Measurements from ENCODE around the gene GRIA1.

The GRIA1 gene

GRCh38 chr5:153476767-153477166, 13.7 kb upstream of the GRIA1 start:
- Histone ChIP-seq H3K4me1 (ENCODE audit: insufficient read depth, low read length) (no peaks in the 10 kb centered on the region), H2AFZ (ENCODE audit: low read depth, low read length) (no peak overlapping the region), H3K9me3 (ENCODE audit: low read length) (no peaks in the 10 kb centered on the region), H3K4me3 (ENCODE audit: low read length) (no peak overlapping the region), H3K27me3 (ENCODE audit: insufficient read depth, low read length) (no peaks in the 10 kb centered on the region), H3K36me3 (ENCODE audit: insufficient read depth, low read length) (no peaks in the 10 kb centered on the region)

- Histone ChIP-seq H3K9me3 (ENCODE audit: low read length) (no peaks in the 10 kb centered on the region), H3K4me1 (ENCODE audit: insufficient read depth, low read length) (no peaks in the 10 kb centered on the region), H3K4me3 (ENCODE audit: low read length) (no peak overlapping the region), H3K27me3 (ENCODE audit: insufficient read depth, low read length) (no peaks in the 10 kb centered on the region), H2AFZ (ENCODE audit: low read depth, low read length) (no peak overlapping the region), H3K36me3 (ENCODE audit: insufficient read depth, low read length) (no peaks in the 10 kb centered on the region)
These were observed 10.1 kb upstream of the GRIA1 start for GRCh38 chr5:153480401-153480800.

- H3K27me3 ChIP-seq (ENCODE audit: insufficient read depth, low read length): no peaks in the 10 kb centered on the region
- H3K4me1 ChIP-seq (ENCODE audit: insufficient read depth, low read length): no peaks in the 10 kb centered on the region
- H3K36me3 ChIP-seq (ENCODE audit: insufficient read depth, low read length): no peaks in the 10 kb centered on the region
- H2AFZ ChIP-seq (ENCODE audit: low read depth, low read length): no peak overlapping the region
- H3K4me3 ChIP-seq (ENCODE audit: low read length): no peak overlapping the region
- H3K9me3 ChIP-seq (ENCODE audit: low read length): no peaks in the 10 kb centered on the region
These were observed 7.0 kb upstream of the GRIA1 start for GRCh38 chr5:153483482-153483881.

- Histone ChIP-seq H2AFZ (ENCODE audit: low read depth, low read length) (no peak overlapping the region), H3K36me3 (ENCODE audit: insufficient read depth, low read length) (no peaks in the 10 kb centered on the region), H3K9me3 (ENCODE audit: low read length) (no peaks in the 10 kb centered on the region), H3K27me3 (ENCODE audit: insufficient read depth, low read length) (no peaks in the 10 kb centered on the region), H3K4me1 (ENCODE audit: insufficient read depth, low read length) (peaks cover 12% of the 10 kb centered on the region), H3K4me3 (ENCODE audit: low read length) (no peak overlapping the region)
These were observed 4.8 kb upstream of the GRIA1 start for GRCh38 chr5:153485641-153486040.

- peaks cover 13% of the 10 kb centered on the region for H3K4me1 ChIP-seq (ENCODE audit: insufficient read depth, low read length)
- no peaks in the 10 kb centered on the region for H3K27me3 ChIP-seq (ENCODE audit: insufficient read depth, low read length)
- H3K4me3 ChIP-seq (ENCODE audit: low read length): no peak overlapping the region
- no peak overlapping the region for H2AFZ ChIP-seq (ENCODE audit: low read depth, low read length)
- H3K9me3 ChIP-seq (ENCODE audit: low read length): no peaks in the 10 kb centered on the region
- no peaks in the 10 kb centered on the region for H3K36me3 ChIP-seq (ENCODE audit: insufficient read depth, low read length)
These were observed 3.7 kb upstream of the GRIA1 start for GRCh38 chr5:153486771-153487170.

- H3K4me3 ChIP-seq (ENCODE audit: low read length): no peak overlapping the region
- H2AFZ ChIP-seq (ENCODE audit: low read depth, low read length): no peak overlapping the region
- H3K4me1 ChIP-seq (ENCODE audit: insufficient read depth, low read length): peaks cover 37% of the 10 kb centered on the region
- no peaks in the 10 kb centered on the region for H3K9me3 ChIP-seq (ENCODE audit: low read length)
- no peaks in the 10 kb centered on the region for H3K27me3 ChIP-seq (ENCODE audit: insufficient read depth, low read length)
- H3K36me3 ChIP-seq (ENCODE audit: insufficient read depth, low read length): peaks cover 6% of the 10 kb centered on the region
These were observed 859 bp upstream of the GRIA1 start for GRCh38 chr5:153489611-153490010.

GRCh38 chr5:153491038-153491744, 721 bp downstream of the GRIA1 start:
- H3K4me1 ChIP-seq (ENCODE audit: insufficient read depth, low read length): peaks cover 41% of the 10 kb centered on the region
- peak overlapping the region; percentile 68 for H3K4me3 ChIP-seq (ENCODE audit: low read length)
- peak overlapping the region; percentile 82 for H2AFZ ChIP-seq (ENCODE audit: low read depth, low read length)

GRCh38 chr5:153491856-153492255, 1.4 kb downstream of the GRIA1 start:
- Histone ChIP-seq H3K9me3 (ENCODE audit: low read length) (no peaks in the 10 kb centered on the region), H3K4me3 (ENCODE audit: low read length) (peak overlapping the region; percentile 68), H3K36me3 (ENCODE audit: insufficient read depth, low read length) (peaks cover 16% of the 10 kb centered on the region)

More at GRCh38 chr5:153491038-153491744, 721 bp downstream of the GRIA1 start:
- no peaks in the 10 kb centered on the region for H3K27me3 ChIP-seq (ENCODE audit: insufficient read depth, low read length)
- H3K36me3 ChIP-seq (ENCODE audit: insufficient read depth, low read length): peaks cover 16% of the 10 kb centered on the region
- no peaks in the 10 kb centered on the region for H3K9me3 ChIP-seq (ENCODE audit: low read length)

GRCh38 chr5:153496835-153497234, 6.4 kb downstream of the GRIA1 start:
- H3K4me1 ChIP-seq (ENCODE audit: insufficient read depth, low read length): peaks cover 30% of the 10 kb centered on the region
- H3K27me3 ChIP-seq (ENCODE audit: insufficient read depth, low read length): no peaks in the 10 kb centered on the region
- H3K36me3 ChIP-seq (ENCODE audit: insufficient read depth, low read length): peaks cover 19% of the 10 kb centered on the region
- H3K9me3 ChIP-seq (ENCODE audit: low read length): no peaks in the 10 kb centered on the region
- no peak overlapping the region for H2AFZ ChIP-seq (ENCODE audit: low read depth, low read length)
- H3K4me3 ChIP-seq (ENCODE audit: low read length): no peak overlapping the region

More at GRCh38 chr5:153491856-153492255, 1.4 kb downstream of the GRIA1 start:
- peak overlapping the region; percentile 82 for H2AFZ ChIP-seq (ENCODE audit: low read depth, low read length)
- peaks cover 41% of the 10 kb centered on the region for H3K4me1 ChIP-seq (ENCODE audit: insufficient read depth, low read length)
- no peaks in the 10 kb centered on the region for H3K27me3 ChIP-seq (ENCODE audit: insufficient read depth, low read length)

GRCh38 chr5:153498516-153498915, 8.0 kb downstream of the GRIA1 start:
- Histone ChIP-seq H3K4me1 (ENCODE audit: insufficient read depth, low read length) (peaks cover 17% of the 10 kb centered on the region), H3K36me3 (ENCODE audit: insufficient read depth, low read length) (peaks cover 19% of the 10 kb centered on the region), H2AFZ (ENCODE audit: low read depth, low read length) (no peak overlapping the region), H3K9me3 (ENCODE audit: low read length) (no peaks in the 10 kb centered on the region), H3K4me3 (ENCODE audit: low read length) (no peak overlapping the region), H3K27me3 (ENCODE audit: insufficient read depth, low read length) (no peaks in the 10 kb centered on the region)

GRCh38 chr5:153500178-153500577, 9.7 kb downstream of the GRIA1 start:
- Histone ChIP-seq H3K27me3 (ENCODE audit: insufficient read depth, low read length) (no peaks in the 10 kb centered on the region), H2AFZ (ENCODE audit: low read depth, low read length) (no peak overlapping the region), H3K36me3 (ENCODE audit: insufficient read depth, low read length) (peaks cover 18% of the 10 kb centered on the region), H3K9me3 (ENCODE audit: low read length) (no peaks in the 10 kb centered on the region), H3K4me3 (ENCODE audit: low read length) (no peak overlapping the region), H3K4me1 (ENCODE audit: insufficient read depth, low read length) (peaks cover 2% of the 10 kb centered on the region)

GRCh38 chr5:153504726-153505125, 14.3 kb downstream of the GRIA1 start:
- peaks cover 23% of the 10 kb centered on the region for H3K36me3 ChIP-seq (ENCODE audit: insufficient read depth, low read length)
- no peak overlapping the region for H3K4me3 ChIP-seq (ENCODE audit: low read length)
- no peaks in the 10 kb centered on the region for H3K27me3 ChIP-seq (ENCODE audit: insufficient read depth, low read length)
- H3K4me1 ChIP-seq (ENCODE audit: insufficient read depth, low read length): peaks cover 6% of the 10 kb centered on the region
- no peak overlapping the region for H2AFZ ChIP-seq (ENCODE audit: low read depth, low read length)
- H3K9me3 ChIP-seq (ENCODE audit: low read length): peaks cover 1% of the 10 kb centered on the region

- H3K27me3 ChIP-seq (ENCODE audit: insufficient read depth, low read length): no peaks in the 10 kb centered on the region
- H2AFZ ChIP-seq (ENCODE audit: low read depth, low read length): no peak overlapping the region
- H3K9me3 ChIP-seq (ENCODE audit: low read length): peaks cover 6% of the 10 kb centered on the region
- peaks cover 20% of the 10 kb centered on the region for H3K36me3 ChIP-seq (ENCODE audit: insufficient read depth, low read length)
- no peak overlapping the region for H3K4me3 ChIP-seq (ENCODE audit: low read length)
- peaks cover 4% of the 10 kb centered on the region for H3K4me1 ChIP-seq (ENCODE audit: insufficient read depth, low read length)
These were observed 18.2 kb downstream of the GRIA1 start for GRCh38 chr5:153508700-153509099.

- Histone ChIP-seq H3K27me3 (ENCODE audit: insufficient read depth, low read length) (no peaks in the 10 kb centered on the region), H3K4me1 (ENCODE audit: insufficient read depth, low read length) (peaks cover 10% of the 10 kb centered on the region), H3K4me3 (ENCODE audit: low read length) (no peak overlapping the region), H3K36me3 (ENCODE audit: insufficient read depth, low read length) (peaks cover 3% of the 10 kb centered on the region), H2AFZ (ENCODE audit: low read depth, low read length) (no peak overlapping the region), H3K9me3 (ENCODE audit: low read length) (peaks cover 6% of the 10 kb centered on the region)
These were observed 21.2 kb downstream of the GRIA1 start for GRCh38 chr5:153511622-153512021.

Data from neuron (in vitro differentiated cells).